22Rv1 (cell line): ENCODE measurements around the gene HPSE2.

ENCODE experiments used
- H3K27ac ChIP-seq: fragments of 450-650 bp; 2 replicates; pipeline ENCODE4 v1.5.1; 2017
- CTCF ChIP-seq: fragments of 450-650 bp; IDR thresholded peaks from 2 replicates; pipeline ENCODE4 v1.5.1; 2017; ENCODE audit warnings: mild to moderate bottlenecking
- ZFX ChIP-seq: fragments of 450-650 bp; IDR thresholded peaks from 2 replicates; pipeline ENCODE4 v1.6.1; 2017; ENCODE audit warnings: antibody characterized with exemption, borderline replicate concordance

Gene HPSE2

GRCh38 chr10:98536551-98536950, 699.1 kb downstream of the HPSE2 start:
- no peak for TF ChIP-seq ZFX
- no peak for TF ChIP-seq CTCF
- no peak overlapping the region for H3K27ac ChIP-seq

DNA sequence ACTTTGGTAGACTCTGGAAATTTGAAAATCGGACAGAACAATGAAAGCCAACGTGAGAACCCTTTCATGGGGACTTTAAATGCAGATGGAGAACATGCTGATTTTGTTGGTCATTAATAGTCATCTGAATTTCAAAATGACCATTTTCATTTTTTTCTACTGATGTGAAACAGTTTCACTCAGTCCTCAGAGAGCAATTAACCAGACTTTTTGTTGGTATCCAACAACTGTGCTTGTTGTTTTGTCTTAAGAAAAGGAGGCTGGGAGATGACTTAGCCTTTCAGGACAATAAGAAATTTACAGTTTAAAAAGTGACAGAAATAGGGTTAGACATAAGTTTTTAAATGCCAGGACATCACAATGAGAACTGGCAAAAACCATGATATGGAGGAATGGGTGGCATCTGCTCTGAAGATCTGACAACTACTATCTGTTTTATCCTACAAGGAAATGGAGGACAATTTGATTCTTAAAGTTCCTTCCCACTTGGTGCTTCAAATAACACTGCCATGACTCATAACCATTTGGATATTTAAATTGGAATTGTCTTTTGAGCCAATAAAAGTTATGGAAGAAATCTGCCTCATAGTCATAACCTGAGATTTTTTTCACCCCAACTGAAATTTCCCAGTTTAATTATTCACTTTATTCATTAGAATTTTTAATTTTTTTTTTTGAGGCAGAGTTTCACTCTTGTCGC, 701.8 kb downstream of the HPSE2 start:
- no peak for TF ChIP-seq CTCF
- no peak for TF ChIP-seq ZFX
- H3K27ac ChIP-seq, result no peak overlapping the region

GRCh38 chr10:98533241-98533640, 702.4 kb downstream of the HPSE2 start:
- no peak for TF ChIP-seq ZFX
- TF ChIP-seq CTCF, result no peak

DNA sequence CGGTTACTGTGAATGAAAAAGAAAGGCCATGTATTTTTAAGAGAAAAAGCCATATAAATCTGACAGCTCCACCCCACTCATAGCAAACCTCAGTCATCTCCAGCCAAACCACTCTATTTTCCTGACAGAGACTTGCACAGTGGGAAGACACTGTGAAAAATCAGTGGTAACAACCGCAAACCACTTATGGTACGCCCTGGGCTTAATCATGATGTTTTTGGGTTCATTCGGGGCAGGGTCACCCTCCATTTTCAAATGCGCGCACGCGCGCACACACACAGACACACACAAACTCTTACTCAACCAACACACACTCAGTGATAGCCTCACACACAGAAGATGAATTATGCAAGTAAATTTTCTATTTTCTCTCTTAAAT, 706.9 kb downstream of the HPSE2 start:
- TF ChIP-seq CTCF (no peak), ZFX (no peak)
- no peak overlapping the region for H3K27ac ChIP-seq

More at GRCh38 chr10:98533241-98533640, 702.4 kb downstream of the HPSE2 start:
- H3K27ac ChIP-seq, result no peak overlapping the region

DNA sequence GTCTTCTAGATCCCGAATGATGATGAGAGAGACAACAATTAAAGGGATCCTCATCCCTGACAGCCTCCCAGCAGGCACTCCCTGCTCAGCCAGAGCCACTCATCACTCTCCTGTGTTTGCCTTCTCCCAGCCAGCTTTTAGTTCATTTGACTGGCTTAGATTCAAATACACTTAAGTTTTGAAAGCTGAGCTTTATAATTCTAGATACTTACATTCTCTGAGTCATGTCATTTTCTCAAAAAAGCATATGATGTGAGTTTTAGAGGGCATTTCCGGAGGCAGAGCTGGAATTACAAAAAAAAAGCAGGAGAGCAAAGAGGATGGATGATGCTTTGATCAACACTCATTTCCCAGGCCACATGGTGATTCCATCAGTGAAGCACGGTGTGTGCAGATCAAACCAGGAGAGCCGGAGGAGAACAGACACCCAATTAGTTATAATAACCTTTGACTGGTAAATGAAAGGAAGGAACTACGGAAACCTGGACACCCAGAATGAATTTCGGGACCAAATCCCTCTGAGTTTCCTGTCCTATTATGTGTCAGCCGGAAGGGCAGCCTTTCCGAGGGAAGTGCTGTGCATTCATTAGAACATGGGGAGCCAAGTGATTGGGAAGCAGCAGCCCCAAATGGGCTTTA, 707.4 kb downstream of the HPSE2 start:
- TF ChIP-seq ZFX (no peak), CTCF (no peak)
- H3K27ac ChIP-seq, result no peak overlapping the region

DNA sequence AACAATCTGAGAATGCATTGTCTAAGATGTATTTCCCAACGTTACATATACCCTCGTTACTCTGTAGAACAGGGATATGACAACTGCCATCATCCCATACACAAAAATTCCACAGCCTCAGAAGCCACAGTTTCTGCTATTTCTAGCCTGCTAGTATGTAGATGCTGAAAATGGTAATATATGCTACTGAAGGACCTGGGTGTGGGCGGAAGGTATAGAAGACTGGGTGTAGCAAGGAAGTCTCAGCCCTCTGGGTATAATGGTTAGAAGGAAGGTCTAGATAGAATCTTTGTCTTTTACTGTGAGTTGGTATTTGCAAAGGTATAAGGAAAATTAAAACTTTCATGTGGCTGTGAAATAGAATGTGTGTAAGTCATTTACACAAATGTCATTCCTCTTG, 709.7 kb downstream of the HPSE2 start:
- TF ChIP-seq CTCF (no peak), ZFX (no peak)

DNA sequence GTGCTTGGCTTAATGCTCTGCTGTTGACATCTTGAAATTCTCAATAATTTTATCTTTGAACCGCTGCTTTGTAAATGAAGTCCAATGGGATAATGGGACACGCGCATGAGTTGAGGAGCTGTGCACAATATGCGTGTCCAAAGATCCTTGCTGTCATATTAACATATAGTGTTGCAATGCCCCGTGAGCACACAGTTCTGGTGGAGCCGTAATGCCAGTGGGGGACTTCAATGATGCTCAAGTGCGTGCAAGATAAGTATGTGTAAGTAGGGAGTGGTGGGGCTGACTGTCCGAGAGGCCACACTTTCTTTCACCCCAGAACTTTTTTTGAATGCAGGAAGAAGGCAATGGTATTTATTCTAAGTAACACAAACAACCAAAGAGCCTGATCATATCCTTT, 711.5 kb downstream of the HPSE2 start:
- no peak for TF ChIP-seq CTCF
- no peak for TF ChIP-seq ZFX
- H3K27ac ChIP-seq, result no peak overlapping the region

More for the DNA sequence above, 709.7 kb downstream of the HPSE2 start:
- no peak overlapping the region for H3K27ac ChIP-seq
